OCI-LY3 (cell line): ENCODE data around the gene CA12.

ENCODE experiments used
- CTCF ChIP-seq: fragments of 200-600, 300-600 bp; sonication (generic); IDR thresholded peaks from 2 replicates; pipeline ENCODE4 v1.5.1; 2014; ENCODE audit warnings: antibody characterized with exemption, low read length, low read depth
- EZH2phosphoT487 ChIP-seq: fragments of 200-600 bp; shearing (Covaris generic); IDR thresholded peaks from 2 replicates; pipeline ENCODE4 v1.6.1; 2018; ENCODE audit warnings: antibody characterized with exemption, mixed run types, low read depth

DNA sequence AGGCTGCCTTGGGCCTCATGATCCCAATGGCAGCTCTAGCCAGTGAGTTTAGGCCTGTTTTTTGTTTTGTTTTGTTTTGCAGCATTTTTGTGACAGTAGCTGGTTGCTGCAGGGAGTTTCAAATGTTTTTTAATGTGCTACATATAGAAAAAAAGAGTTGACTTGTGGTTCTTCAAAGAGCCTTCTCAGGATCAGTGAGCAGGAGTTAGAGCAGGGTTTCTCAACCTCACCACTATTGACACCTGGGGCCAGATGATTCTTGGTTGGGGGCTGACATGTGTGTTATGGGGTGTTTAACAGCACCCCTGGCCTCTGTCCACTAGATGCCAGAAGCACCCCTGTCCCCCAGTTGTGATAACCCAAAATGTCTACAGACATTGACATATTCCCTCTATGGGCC lies 86.3 kb downstream of the CA12 start:
- TF ChIP-seq CTCF (no peak), EZH2phosphoT487 (no peak)
